GM23248 (cell line): Measurements from ENCODE around the gene TAF10.

Experiments
- EZH2 ChIP-seq: fragments of 200-600 bp; sonication (generic); IDR thresholded peaks from 2 replicates; pipeline ENCODE4 v1.6.1; 2018; ENCODE audit warnings: antibody characterized with exemption, mild to moderate bottlenecking; ENCODE audit not compliant: insufficient read depth, poor library complexity, severe bottlenecking
- EZH2phosphoT487 ChIP-seq: fragments of 200-600 bp; sonication (generic); IDR thresholded peaks from 2 replicates; pipeline ENCODE4 v1.6.1; 2018; ENCODE audit warnings: antibody characterized with exemption, moderate library complexity, mild to moderate bottlenecking, low read depth; ENCODE audit not compliant: insufficient read depth

DNA sequence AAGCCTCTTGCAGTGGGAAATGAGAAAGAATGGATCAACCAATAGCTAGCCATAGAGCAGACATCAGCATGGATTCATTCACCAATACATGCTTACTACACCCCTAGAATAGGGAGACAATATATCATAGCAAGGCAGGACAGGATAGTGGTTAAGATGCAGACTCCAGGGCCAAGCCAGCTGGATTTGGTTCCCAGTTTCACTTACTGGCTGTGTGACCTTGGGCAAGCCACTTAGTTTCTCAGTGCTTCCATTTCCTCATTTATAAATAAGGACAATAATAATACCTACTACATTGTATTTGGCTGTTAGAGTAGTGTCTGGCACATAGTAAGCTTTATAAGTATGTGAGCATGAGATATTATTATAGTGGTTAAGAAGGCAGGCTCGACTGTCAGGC, 36.5 kb upstream of the TAF10 start:
- TF ChIP-seq EZH2 (no peak), EZH2phosphoT487 (no peak)
